Activated CD4-positive, alpha-beta T cell treated with anti-CD3 and anti-CD28 coated beads for 1 hour (primary cell): ENCODE results near the gene PCGF6.

Source experiments
- DNase-seq: peaks from one replicate; pipeline ENCODE4 v3.0.0-alpha.2; 2020

PCGF6 gene

DNA sequence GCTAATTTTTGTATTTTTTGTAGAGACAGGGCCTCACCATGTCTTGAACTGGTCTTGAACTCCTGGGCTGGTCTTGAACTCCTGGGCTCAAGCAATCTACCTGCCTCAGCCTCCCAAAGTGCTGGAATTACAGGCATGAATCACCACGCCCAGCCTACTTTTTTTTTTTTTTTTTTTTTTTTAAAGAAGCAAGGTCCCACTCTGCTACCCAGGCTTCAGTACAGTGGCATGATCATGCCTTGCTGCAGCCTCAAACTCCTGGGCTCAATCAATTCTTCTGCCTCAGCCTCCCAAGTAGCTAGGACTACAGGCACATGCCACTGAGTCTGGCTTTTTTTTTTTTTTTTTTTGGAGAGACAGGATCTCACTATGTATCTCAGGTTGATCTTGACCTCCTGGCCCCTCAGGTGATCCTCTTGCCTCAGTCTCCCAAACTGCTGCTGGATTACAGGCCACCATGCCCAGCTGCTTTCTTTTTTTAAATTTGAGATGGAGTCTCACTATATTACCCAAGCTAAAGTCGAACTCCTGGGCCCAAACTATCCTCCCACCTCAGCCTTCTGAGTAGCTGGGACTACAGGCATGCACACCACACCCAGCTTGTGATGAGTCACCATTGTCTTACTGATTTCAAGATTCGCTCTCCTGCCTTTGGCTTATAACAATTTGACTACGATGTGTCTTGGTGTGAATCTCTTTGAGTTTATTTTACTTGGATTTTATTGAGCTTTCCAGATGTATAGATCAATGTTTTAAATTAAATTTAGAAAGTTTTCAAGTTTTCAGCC lies 96.2 kb downstream of the PCGF6 start:
- no peak for DNase-seq

DNA sequence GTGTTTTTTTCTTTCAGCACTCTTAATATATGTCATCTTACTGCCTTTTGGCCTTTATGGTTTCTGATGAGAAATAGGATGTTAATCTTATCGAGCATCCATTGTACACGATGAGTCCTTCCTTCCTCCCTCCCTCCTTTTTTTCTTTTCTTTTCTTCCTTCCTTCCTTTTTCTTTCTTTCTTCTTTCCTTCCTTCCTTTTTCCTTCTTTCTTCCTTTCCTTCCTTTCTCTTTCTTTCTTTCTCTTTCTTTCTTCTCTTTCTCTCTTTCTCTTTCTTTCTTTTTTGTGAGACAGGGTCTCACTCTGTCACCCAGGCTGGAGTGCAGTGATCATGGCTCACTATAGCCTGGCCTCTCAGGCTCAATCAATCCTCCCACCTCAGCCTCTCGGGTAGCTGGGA lies 96.8 kb downstream of the PCGF6 start:
- DNase-seq, result no peak
